Keratinocyte (primary cell): ENCODE results near the gene CCDC102B. TPM values are rescaled to one million over a fixed set of nuclear protein-coding genes. Genes with fewer than 3 reads are reported as not detected.

ENCODE experiments used
- DNase-seq: peaks from one replicate; pipeline ENCODE4 v3.0.0-alpha.2; 2011; ENCODE audit warnings: low read depth, missing footprints, low spot score
- FAIRE-seq: peaks from 2 replicates; lab custom pipeline; 2011; peaks lifted over from hg19 to GRCh38; lab: Jason Lieb, UNC
- H2AFZ ChIP-seq: 2 replicates; pipeline ENCODE4 v1.6.0; 2012; ENCODE audit warnings: low read length, control low read depth, inconsistent platforms; ENCODE audit not compliant: control insufficient read depth
- H3K27ac ChIP-seq: 2 replicates; pipeline ENCODE4 v1.5.1; 2011; ENCODE audit warnings: low read length; ENCODE audit not compliant: control insufficient read depth, insufficient read depth
- H3K27me3 ChIP-seq: 3 replicates; pipeline ENCODE4 v1.6.0; 2011; ENCODE audit warnings: low read length; ENCODE audit not compliant: control insufficient read depth, insufficient read depth; ENCODE audit errors: extremely low read depth
- H3K36me3 ChIP-seq, 2 experiments: 2 replicates in 1 of 2; 3 replicates in 1 of 2; pipeline ENCODE4 v1.5.1; 2011; ENCODE audit warnings: low read length in 2 of 2, mild to moderate bottlenecking in 1 of 2; ENCODE audit not compliant: control insufficient read depth in 2 of 2, insufficient read depth in 2 of 2; ENCODE audit errors: extremely low read depth in 1 of 2
- H3K4me1 ChIP-seq: 3 replicates; pipeline ENCODE4 v1.5.1; 2011; ENCODE audit warnings: low read length; ENCODE audit not compliant: control insufficient read depth, insufficient read depth; ENCODE audit errors: extremely low read depth
- H3K4me2 ChIP-seq: 3 replicates; pipeline ENCODE4 v1.6.0; 2011; ENCODE audit warnings: low read depth, low read length; ENCODE audit not compliant: control insufficient read depth, insufficient read depth; ENCODE audit errors: extremely low read depth
- H3K4me3 ChIP-seq, 3 experiments: fragments of 200-600 bp in 1 of 3; sonication (generic) in 1 of 3; 2 replicates in 2 of 3; 3 replicates in 1 of 3; pipeline ENCODE4 v1.5.1; 2011 to 2016; ENCODE audit warnings: low read length in 3 of 3, mild to moderate bottlenecking in 3 of 3, control low read depth in 2 of 3, inconsistent platforms in 1 of 3, low read depth in 1 of 3, mixed read lengths in 1 of 3, mixed run types in 1 of 3, moderate library complexity in 1 of 3; ENCODE audit not compliant: control insufficient read depth in 2 of 3, insufficient read depth in 2 of 3; ENCODE audit errors: extremely low read depth in 1 of 3
- H3K79me2 ChIP-seq: 2 replicates; pipeline ENCODE4 v1.6.0; 2012; ENCODE audit warnings: low read length; ENCODE audit not compliant: control insufficient read depth, insufficient read depth
- H3K9ac ChIP-seq: 3 replicates; pipeline ENCODE4 v1.6.0; 2011; ENCODE audit warnings: low read length; ENCODE audit not compliant: control insufficient read depth, insufficient read depth; ENCODE audit errors: extremely low read depth
- H3K9me1 ChIP-seq: 3 replicates; pipeline ENCODE4 v1.6.0; 2011; ENCODE audit warnings: low read length; ENCODE audit not compliant: control insufficient read depth, insufficient read depth; ENCODE audit errors: extremely low read depth
- H3K9me3 ChIP-seq: 2 replicates; pipeline ENCODE4 v1.5.1; 2012; ENCODE audit warnings: low read depth, low read length; ENCODE audit not compliant: control insufficient read depth
- H4K20me1 ChIP-seq: 3 replicates; pipeline ENCODE4 v1.6.0; 2011; ENCODE audit warnings: low read length; ENCODE audit not compliant: control insufficient read depth, insufficient read depth; ENCODE audit errors: extremely low read depth
- EZH2 ChIP-seq: IDR thresholded peaks from one replicate; pipeline ENCODE4 v1.6.1; 2012; ENCODE audit warnings: inconsistent platforms, mild to moderate bottlenecking, low read length, moderate library complexity
- dilution Hi-C: fragments of 300-500 bp; cut with MboI; formaldehyde crosslinking; loops from one replicate; pipeline ENCODE4 v1.7.0; 2020; ENCODE audit warnings: low sequenced_read_pairs; ENCODE audit not compliant: extremely low pct_ligation_motif_present
- polyA plus RNA-seq, 5 experiments: library from polyadenylated mRNA; depleted of rRNA in 3 of 5; stranded (reverse) in 3 of 5; stranded (forward) in 1 of 5; unstranded in 1 of 5; fragments of >200 nt; gene quantifications; 1 replicate in 1 of 5; 2 replicates in 3 of 5; 3 replicates in 1 of 5; pipeline versions ENCODE4 v1.2.1 to v1.2.3, GENCODE V29; 2011 to 2012; ENCODE audit warnings: missing spikeins in 2 of 5, low read depth in 1 of 5, low replicate concordance in 1 of 5
- TF ChIP-seq, protein P1 (sequence below), 3 experiments: IDR thresholded peaks in 1 of 3; conservative IDR thresholded peaks in 1 of 3; optimal IDR thresholded peaks in 1 of 3; 2 replicates in 2 of 3; 3 replicates in 1 of 3; pipeline versions ENCODE3 to v1.5.1; 2011; ENCODE audit warnings: low read length in 3 of 3, mild to moderate bottlenecking in 3 of 3, moderate library complexity in 2 of 3, control low read depth in 1 of 3, inconsistent platforms in 1 of 3; ENCODE audit not compliant: insufficient read depth in 2 of 3; ENCODE audit errors: extremely low read depth in 1 of 3

Gene CCDC102B
- polyA plus RNA-seq, 1 donor (not counting 4 experiments of a cell fraction or from before 2014, with no cell fraction given), result 0.60 TPM

DNA sequence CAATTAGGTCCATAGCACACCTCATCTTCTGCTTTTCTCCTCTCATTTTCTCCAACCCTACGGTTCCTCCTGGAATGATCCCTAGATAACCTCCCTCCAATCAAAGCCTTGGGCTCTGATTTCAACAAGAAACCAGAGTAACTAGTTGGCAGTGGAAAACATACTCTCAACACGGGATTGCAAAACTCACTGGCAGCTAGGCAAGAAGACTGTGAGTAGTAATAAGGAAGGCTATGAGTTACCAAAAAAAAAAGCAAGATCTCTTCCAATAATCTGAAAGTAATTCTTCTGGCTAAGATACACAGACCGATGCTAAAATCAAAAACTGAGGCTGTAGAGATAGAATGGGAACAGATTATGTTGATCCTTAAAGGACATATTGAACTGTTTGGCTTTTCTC is 28.4 kb upstream of the CCDC102B start:
- DNase-seq, result no peak
- Histone ChIP-seq H3K9me3 (no peaks in the 10 kb centered on the region), H3K27ac (no peak overlapping the region), H3K4me3 (no peak overlapping the region), H3K79me2 (no peaks in the 10 kb centered on the region), H4K20me1 (no peaks in the 10 kb centered on the region), H3K9ac (no peak overlapping the region), H2AFZ (no peak overlapping the region), H3K27me3 (no peaks in the 10 kb centered on the region), H3K9me1 (no peaks in the 10 kb centered on the region), H3K4me2 (no peak overlapping the region), H3K36me3 (no peaks in the 10 kb centered on the region), H3K4me1 (no peaks in the 10 kb centered on the region)
- no peak for FAIRE-seq
- dilution Hi-C loops, result no loop called here
- TF ChIP-seq EZH2, result no peak
- TF ChIP-seq, protein P1, sequence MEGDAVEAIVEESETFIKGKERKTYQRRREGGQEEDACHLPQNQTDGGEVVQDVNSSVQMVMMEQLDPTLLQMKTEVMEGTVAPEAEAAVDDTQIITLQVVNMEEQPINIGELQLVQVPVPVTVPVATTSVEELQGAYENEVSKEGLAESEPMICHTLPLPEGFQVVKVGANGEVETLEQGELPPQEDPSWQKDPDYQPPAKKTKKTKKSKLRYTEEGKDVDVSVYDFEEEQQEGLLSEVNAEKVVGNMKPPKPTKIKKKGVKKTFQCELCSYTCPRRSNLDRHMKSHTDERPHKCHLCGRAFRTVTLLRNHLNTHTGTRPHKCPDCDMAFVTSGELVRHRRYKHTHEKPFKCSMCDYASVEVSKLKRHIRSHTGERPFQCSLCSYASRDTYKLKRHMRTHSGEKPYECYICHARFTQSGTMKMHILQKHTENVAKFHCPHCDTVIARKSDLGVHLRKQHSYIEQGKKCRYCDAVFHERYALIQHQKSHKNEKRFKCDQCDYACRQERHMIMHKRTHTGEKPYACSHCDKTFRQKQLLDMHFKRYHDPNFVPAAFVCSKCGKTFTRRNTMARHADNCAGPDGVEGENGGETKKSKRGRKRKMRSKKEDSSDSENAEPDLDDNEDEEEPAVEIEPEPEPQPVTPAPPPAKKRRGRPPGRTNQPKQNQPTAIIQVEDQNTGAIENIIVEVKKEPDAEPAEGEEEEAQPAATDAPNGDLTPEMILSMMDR (optimal IDR thresholded peaks at IDR 0.05 in 1 of 3, IDR thresholded peaks at IDR 0.05 in 1 of 3, conservative IDR thresholded peaks at IDR 0.05 in 1 of 3; ENCODE audit: extremely low read depth in 1 of 3, insufficient read depth in 2 of 3, low read length in 3 of 3), result no peak

- H3K9me1 ChIP-seq, result no peaks in the 10 kb centered on the region
- dilution Hi-C loops, result no loop called here
- no peak overlapping the region for H3K27ac ChIP-seq
- H3K4me2 ChIP-seq, result no peak overlapping the region
- DNase-seq (no peak), FAIRE-seq (no peak)
- H2AFZ ChIP-seq, result no peak overlapping the region
- no peaks in the 10 kb centered on the region for H4K20me1 ChIP-seq
- H3K36me3 ChIP-seq, result no peaks in the 10 kb centered on the region
- no peaks in the 10 kb centered on the region for H3K79me2 ChIP-seq
- H3K27me3 ChIP-seq, result no peaks in the 10 kb centered on the region
- H3K4me1 ChIP-seq, result no peaks in the 10 kb centered on the region
- TF ChIP-seq EZH2, result no peak
- TF ChIP-seq, protein P1 (optimal IDR thresholded peaks at IDR 0.05 in 1 of 3, IDR thresholded peaks at IDR 0.05 in 1 of 3, conservative IDR thresholded peaks at IDR 0.05 in 1 of 3; ENCODE audit: extremely low read depth in 1 of 3, insufficient read depth in 2 of 3, low read length in 3 of 3), result no peak
- H3K4me3 ChIP-seq, result no peak overlapping the region
- H3K9ac ChIP-seq, result no peak overlapping the region
- H3K9me3 ChIP-seq, result no peaks in the 10 kb centered on the region
These were observed 25.6 kb upstream of the CCDC102B start for GRCh38 chr18:68772268-68772667.
